Fibroblast of lung (primary cell): ENCODE measurements around the gene PTPN9.

ENCODE experiments used
- EZH2 ChIP-seq: IDR thresholded peaks from 2 replicates; pipeline ENCODE4 v1.5.1; 2012; ENCODE audit warnings: low read length, control low read depth, mild to moderate bottlenecking; ENCODE audit errors: missing control alignments
- TF ChIP-seq, protein P1 (sequence below), 2 donors: IDR thresholded peaks in 1 of 2; conservative IDR thresholded peaks in 1 of 2; 1 replicate in 1 of 2; 2 replicates in 1 of 2; pipeline ENCODE4 v1.5.1; 2011 to 2012; ENCODE audit warnings: low read length in 2 of 2, control low read depth in 1 of 2, inconsistent platforms in 1 of 2, low read depth in 1 of 2, mild to moderate bottlenecking in 1 of 2

DNA sequence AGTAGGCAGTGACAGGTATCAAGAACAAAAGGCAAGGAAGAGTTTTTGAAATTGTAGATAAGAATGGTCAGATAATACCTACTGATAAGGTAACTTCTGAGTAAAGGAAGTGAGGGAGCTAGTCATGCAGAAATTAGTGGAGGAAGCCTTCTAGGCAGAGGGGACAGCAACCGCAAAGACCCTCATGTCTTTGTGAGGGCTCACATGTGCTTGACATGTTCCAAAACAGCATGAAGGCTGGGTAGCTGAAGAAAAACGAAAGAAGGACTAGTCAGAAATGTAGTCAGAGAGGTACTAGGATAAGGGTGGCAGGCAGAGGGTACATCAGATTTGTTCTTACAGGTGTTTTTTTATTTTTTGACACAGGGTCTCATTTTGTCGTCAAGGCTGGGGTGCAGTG lies 133.0 kb downstream of the PTPN9 start:
- TF ChIP-seq, protein P1, sequence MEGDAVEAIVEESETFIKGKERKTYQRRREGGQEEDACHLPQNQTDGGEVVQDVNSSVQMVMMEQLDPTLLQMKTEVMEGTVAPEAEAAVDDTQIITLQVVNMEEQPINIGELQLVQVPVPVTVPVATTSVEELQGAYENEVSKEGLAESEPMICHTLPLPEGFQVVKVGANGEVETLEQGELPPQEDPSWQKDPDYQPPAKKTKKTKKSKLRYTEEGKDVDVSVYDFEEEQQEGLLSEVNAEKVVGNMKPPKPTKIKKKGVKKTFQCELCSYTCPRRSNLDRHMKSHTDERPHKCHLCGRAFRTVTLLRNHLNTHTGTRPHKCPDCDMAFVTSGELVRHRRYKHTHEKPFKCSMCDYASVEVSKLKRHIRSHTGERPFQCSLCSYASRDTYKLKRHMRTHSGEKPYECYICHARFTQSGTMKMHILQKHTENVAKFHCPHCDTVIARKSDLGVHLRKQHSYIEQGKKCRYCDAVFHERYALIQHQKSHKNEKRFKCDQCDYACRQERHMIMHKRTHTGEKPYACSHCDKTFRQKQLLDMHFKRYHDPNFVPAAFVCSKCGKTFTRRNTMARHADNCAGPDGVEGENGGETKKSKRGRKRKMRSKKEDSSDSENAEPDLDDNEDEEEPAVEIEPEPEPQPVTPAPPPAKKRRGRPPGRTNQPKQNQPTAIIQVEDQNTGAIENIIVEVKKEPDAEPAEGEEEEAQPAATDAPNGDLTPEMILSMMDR (conservative IDR thresholded peaks at IDR 0.05 in 1 of 2, IDR thresholded peaks at IDR 0.05 in 1 of 2; ENCODE audit: low read depth in 1 of 2, low read length in 2 of 2): no peak
- TF ChIP-seq EZH2: no peak
